ENCODE results near the gene ZNF524. TPM values are rescaled to one million over a fixed set of nuclear protein-coding genes. Genes with fewer than 3 reads are reported as not detected.

The ZNF524 gene
- total RNA-seq, 2 donors from 2014 or later: 30.4 to 33.9 TPM

Other genes starting within 250 kb of the ZNF524 start
- 10 to 100 TPM; 12.9 to 15.2 TPM for gene COX6B2, start 245.6 kb upstream of the ZNF524 start, total RNA-seq
- gene GARIN5B, start 237.0 kb upstream of the ZNF524 start, total RNA-seq: not detected
- gene IL11, start 229.8 kb upstream of the ZNF524 start, total RNA-seq: under 1 TPM in 1 of 2 donors, not detected in 1; 0.64 TPM
- not detected for gene TMEM190, start 223.5 kb upstream of the ZNF524 start, total RNA-seq
- gene TMEM238, start 216.0 kb upstream of the ZNF524 start, total RNA-seq: 10 to 100 TPM; 78.1 to 85.9 TPM
- 1,000 to 10,000 TPM; 1,447 to 1,819 TPM for gene RPL28, start 214.4 kb upstream of the ZNF524 start, total RNA-seq
- gene UBE2S, start 192.5 kb upstream of the ZNF524 start, total RNA-seq: 100 to 1,000 TPM in 1 of 2 donors, 10 to 100 TPM in 1; 43.8 to 147 TPM
- gene SHISA7, start 157.0 kb upstream of the ZNF524 start, total RNA-seq: not detected
- gene ISOC2, start 138.6 kb upstream of the ZNF524 start, total RNA-seq: 100 to 1,000 TPM in 1 of 2 donors, 10 to 100 TPM in 1; 89.8 to 132 TPM
- gene C19orf85, start 135.5 kb upstream of the ZNF524 start, total RNA-seq: not detected
- gene ZNF628, start 123.7 kb upstream of the ZNF524 start, total RNA-seq: 1 to 10 TPM; 8.6 to 8.9 TPM
- gene NAT14, start 115.1 kb upstream of the ZNF524 start, total RNA-seq: 1 to 10 TPM; 4.9 to 7.7 TPM
- 1 to 10 TPM; 2.2 to 7.4 TPM for gene SSC5D, start 111.9 kb upstream of the ZNF524 start, total RNA-seq
- gene SBK2, start 63.2 kb upstream of the ZNF524 start, total RNA-seq: not detected
- gene SBK3, start 54.7 kb upstream of the ZNF524 start, total RNA-seq: not detected
- gene ZNF579, start 19.4 kb upstream of the ZNF524 start, total RNA-seq: 1 to 10 TPM; 8.0 to 8.7 TPM
- gene FIZ1, start 771 bp upstream of the ZNF524 start, total RNA-seq: 10 to 100 TPM; 12.2 to 14.5 TPM
- 10 to 100 TPM; 12.9 to 13.1 TPM for gene ZNF865, start 5.4 kb downstream of the ZNF524 start, total RNA-seq
- 10 to 100 TPM in 1 of 2 donors, 1 to 10 TPM in 1; 9.9 to 10.2 TPM for gene ZNF784, start 24.3 kb downstream of the ZNF524 start, total RNA-seq
- gene ZNF580, start 40.7 kb downstream of the ZNF524 start, total RNA-seq: 10 to 100 TPM; 18.0 to 28.6 TPM
- 10 to 100 TPM; 16.0 to 20.3 TPM for gene ZNF581, start 43.4 kb downstream of the ZNF524 start, total RNA-seq
- 1 to 10 TPM; 2.6 to 4.8 TPM for gene CCDC106, start 47.9 kb downstream of the ZNF524 start, total RNA-seq
- 100 to 1,000 TPM; 146 to 289 TPM for gene U2AF2, start 54.7 kb downstream of the ZNF524 start, total RNA-seq
- gene EPN1, start 74.9 kb downstream of the ZNF524 start, total RNA-seq: 100 to 1,000 TPM; 257 to 259 TPM
- not detected for gene NLRP9, start 138.1 kb downstream of the ZNF524 start, total RNA-seq
- gene RFPL4A, start 158.8 kb downstream of the ZNF524 start, total RNA-seq: not detected
- not detected for gene RFPL4AL1, start 168.8 kb downstream of the ZNF524 start, total RNA-seq
- under 1 TPM in 1 of 2 donors, not detected in 1; 0.07 TPM for gene NLRP11, start 231.7 kb downstream of the ZNF524 start, total RNA-seq
- gene NLRP4, start 236.3 kb downstream of the ZNF524 start, total RNA-seq: not detected

All from colonic mucosa (tissue), 2 donors.